Measurements from ENCODE around the gene FRAS1.

- TF ChIP-seq CTCF (IDR thresholded peaks at IDR 0.05), result no peak
- no peak for TF ChIP-seq POLR2A (IDR thresholded peaks at IDR 0.05)
These were observed 264.9 kb downstream of the FRAS1 start for GRCh38 chr4:78322032-78322431.

Measured in right lobe of liver (tissue), 4 donors.